Liver (tissue), 9 donors: ENCODE data around the gene JPH3. TPM values are rescaled to one million over a fixed set of nuclear protein-coding genes. Genes with fewer than 3 reads are reported as not detected.

ENCODE experiments used
- DNase-seq: peaks from one replicate; pipeline ENCODE4 v3.0.0-alpha.2; 2017; ENCODE audit warnings: low spot score
- H3K27ac ChIP-seq, 2 donors: one replicate each; pipeline ENCODE4 v1.7.0; 2013; ENCODE audit warnings: inconsistent platforms in 2 of 2, low read length in 2 of 2, control low read depth in 1 of 2, low read depth in 1 of 2, mild to moderate bottlenecking in 1 of 2
- H3K27me3 ChIP-seq, 4 donors: one replicate each; pipeline versions ENCODE4 v1.6.1 to v1.7.0; 2013; ENCODE audit warnings: low read length in 3 of 4, inconsistent platforms in 1 of 4, mild to moderate bottlenecking in 1 of 4, moderate library complexity in 1 of 4; ENCODE audit not compliant: control insufficient read depth in 4 of 4, insufficient read depth in 4 of 4
- H3K36me3 ChIP-seq, 4 donors: one replicate each; pipeline versions ENCODE4 v1.6.1 to v1.7.0; 2013; ENCODE audit warnings: low read length in 3 of 4, mild to moderate bottlenecking in 3 of 4, low read depth in 1 of 4, moderate library complexity in 1 of 4; ENCODE audit not compliant: control insufficient read depth in 4 of 4, insufficient read depth in 3 of 4
- H3K4me1 ChIP-seq, 4 donors: one replicate each; pipeline versions ENCODE4 v1.6.1 to v1.7.0; 2013; ENCODE audit warnings: low read length in 3 of 4, mild to moderate bottlenecking in 3 of 4, moderate library complexity in 1 of 4; ENCODE audit not compliant: control insufficient read depth in 4 of 4, insufficient read depth in 4 of 4
- H3K4me3 ChIP-seq, 3 donors: one replicate each; pipeline versions ENCODE4 v1.6.1 to v1.7.0; 2013; ENCODE audit warnings: low read length in 3 of 3, control low read depth in 1 of 3, low read depth in 1 of 3, mild to moderate bottlenecking in 1 of 3
- H3K9ac ChIP-seq, 2 donors: one replicate each; pipeline ENCODE4 v1.7.0; 2013; ENCODE audit warnings: low read length in 2 of 2, mild to moderate bottlenecking in 2 of 2, moderate library complexity in 2 of 2, control low read depth in 1 of 2, low read depth in 1 of 2
- H3K9me3 ChIP-seq, 4 donors: one replicate each; pipeline versions ENCODE4 v1.6.1 to v1.7.0; 2013; ENCODE audit warnings: low read length in 3 of 4; ENCODE audit not compliant: control insufficient read depth in 4 of 4
- CTCF ChIP-seq: fragments of 150-350 bp; IDR thresholded peaks from 2 replicates; pipeline ENCODE4 v1.5.1; 2017; ENCODE audit warnings: improper control_type of control experiment, low read depth, low read length; ENCODE audit not compliant: missing input control
- EGR1 ChIP-seq, 2 donors: IDR thresholded peaks; 2 replicates each; pipeline ENCODE4 v1.6.1; 2016 to 2018; ENCODE audit warnings: antibody characterized with exemption in 2 of 2, low read depth in 2 of 2
- FOXA1 ChIP-seq: IDR thresholded peaks from 2 replicates; pipeline ENCODE4 v1.6.1; 2016; ENCODE audit warnings: antibody characterized with exemption
- FOXA2 ChIP-seq: IDR thresholded peaks from 2 replicates; pipeline ENCODE4 v1.6.1; 2016; ENCODE audit warnings: antibody characterized with exemption
- HNF4A ChIP-seq, 2 donors: conservative IDR thresholded peaks; 2 replicates each; pipeline ENCODE4 v1.6.1; 2016; ENCODE audit warnings: antibody characterized with exemption in 2 of 2, mild to moderate bottlenecking in 2 of 2
- HNF4G ChIP-seq: IDR thresholded peaks from 2 replicates; pipeline ENCODE4 v1.6.1; 2016; ENCODE audit warnings: antibody characterized with exemption
- JUND ChIP-seq, 2 donors: IDR thresholded peaks; 2 replicates each; pipeline ENCODE4 v1.6.1; 2016; ENCODE audit warnings: antibody characterized with exemption in 2 of 2
- NR2F2 ChIP-seq: IDR thresholded peaks from 2 replicates; pipeline ENCODE4 v1.6.1; 2016; ENCODE audit warnings: antibody characterized with exemption
- RAD21 ChIP-seq, 2 donors: IDR thresholded peaks; 2 replicates each; pipeline ENCODE4 v1.6.1; 2016; ENCODE audit warnings: antibody characterized with exemption in 2 of 2, mild to moderate bottlenecking in 2 of 2
- SP1 ChIP-seq: IDR thresholded peaks from 2 replicates; pipeline ENCODE4 v1.6.1; 2018; ENCODE audit warnings: antibody characterized with exemption, mild to moderate bottlenecking
- YY1 ChIP-seq: IDR thresholded peaks from 2 replicates; pipeline ENCODE4 v1.6.1; 2016; ENCODE audit warnings: antibody characterized with exemption, mild to moderate bottlenecking
- WGBS: extraction: QIAGEN DNeasy Blood & Tissue Kit; methylation state at CpG from one replicate; pipeline ENCODE4 v1.1.7; 2013; 5-methylcytosine and 5-hydroxymethylcytosine counted together
- polyA plus RNA-seq, 2 donors: library from polyadenylated mRNA; stranded (reverse) in 1 of 2; unstranded in 1 of 2; fragments of 200-250 nt in 1 of 2; fragments of >200 nt in 1 of 2; fragmentation: Nextera tagmentation in 1 of 2; extraction: Ambion mirVana in 1 of 2; gene quantifications; one replicate each; pipeline versions ENCODE4 v1.2.1 to v1.2.3, GENCODE V29; 2013 to 2015
- total RNA-seq, 2 donors: library from RNA; depleted of rRNA; stranded (reverse); fragments of >200 nt; gene quantifications; one replicate each; pipeline ENCODE4 v1.2.3, GENCODE V29; 2014
- TF ChIP-seq, protein P1 (sequence below): IDR thresholded peaks from 2 replicates; pipeline ENCODE4 v1.6.1; 2016; ENCODE audit warnings: antibody characterized with exemption
- donor health status: healthy.
- donor health status: healthy.
- donor health status: healthy.
- donor health status: healthy.
- donor health status: healthy.

The JPH3 gene
- total and polyA plus RNA-seq, 4 donors, result under 0.01 to 0.09 (median 0.04) TPM

GRCh38 chr16:87722590-87723225 lies 120.4 kb downstream of the JPH3 start:
- Histone ChIP-seq H3K27me3 (no peaks in the 10 kb centered on the region), H3K9ac (no peak overlapping the region), H3K9me3 (no peaks in the 10 kb centered on the region), H3K36me3 (peaks cover 0 to 13% (median 5%) of the 10 kb centered on the region in 4 donors), H3K4me1 (no peaks in the 10 kb centered on the region), H3K4me3 (no peak overlapping the region), H3K27ac (no peak overlapping the region)
- DNase-seq, result no peak
- TF ChIP-seq HNF4A (conservative IDR thresholded peaks at IDR 0.05) (no peak), YY1 (no peak)
- TF ChIP-seq, protein P1, sequence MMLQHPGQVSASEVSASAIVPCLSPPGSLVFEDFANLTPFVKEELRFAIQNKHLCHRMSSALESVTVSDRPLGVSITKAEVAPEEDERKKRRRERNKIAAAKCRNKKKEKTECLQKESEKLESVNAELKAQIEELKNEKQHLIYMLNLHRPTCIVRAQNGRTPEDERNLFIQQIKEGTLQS, result no peak
- 99% methylated on average over 19 of the region's 19 CpGs for WGBS

GRCh38 chr16:87723226-87723623 lies 120.9 kb downstream of the JPH3 start:
- Histone ChIP-seq H3K9me3 (no peaks in the 10 kb centered on the region), H3K36me3 (peaks cover 0 to 15% (median 5%) of the 10 kb centered on the region in 4 donors), H3K4me1 (no peaks in the 10 kb centered on the region), H3K9ac (no peak overlapping the region), H3K4me3 (no peak overlapping the region), H3K27me3 (no peaks in the 10 kb centered on the region), H3K27ac (no peak overlapping the region)
- DNase-seq, result no peak
- 78% methylated on average over 12 of the region's 12 CpGs for WGBS
- TF ChIP-seq EGR1 (IDR thresholded peaks at IDR 0.05; ENCODE audit: low read depth in 2 of 2), result no peak
- TF ChIP-seq NR2F2, result no peak
- TF ChIP-seq RAD21 (IDR thresholded peaks at IDR 0.05), result no peak
- TF ChIP-seq HNF4A (conservative IDR thresholded peaks at IDR 0.05), result no peak
- no peak for TF ChIP-seq FOXA1
- TF ChIP-seq, protein P1, result no peak
- no peak for TF ChIP-seq FOXA2
- no peak for TF ChIP-seq SP1
- no peak for TF ChIP-seq JUND (IDR thresholded peaks at IDR 0.05)

GRCh38 chr16:87724490-87725291 lies 122.4 kb downstream of the JPH3 start:
- Histone ChIP-seq H3K9ac (no peak overlapping the region), H3K4me1 (no peaks in the 10 kb centered on the region), H3K36me3 (peaks cover 7 to 22% (median 9%) of the 10 kb centered on the region in 4 donors), H3K4me3 (no peak overlapping the region), H3K27me3 (no peaks in the 10 kb centered on the region), H3K9me3 (no peaks in the 10 kb centered on the region), H3K27ac (no peak overlapping the region)
- WGBS, result 91% methylated on average over 19 of the region's 19 CpGs
- DNase-seq, result no peak
- TF ChIP-seq FOXA1, result no peak
- TF ChIP-seq, protein P1, result no peak
- TF ChIP-seq HNF4G, result no peak
- no peak for TF ChIP-seq RAD21 (IDR thresholded peaks at IDR 0.05)
- TF ChIP-seq CTCF, result no peak
